ENCODE results near the gene PTDSS2.
A peak's percentile ranks its signal among the peaks of the same experiment; 100 is the strongest.
"Not testable (repeated sequence)": the region's sequence is repeated elsewhere in the genome, so short reads cannot be mapped to it uniquely, and the experiment has no call there.

The PTDSS2 gene

DNA sequence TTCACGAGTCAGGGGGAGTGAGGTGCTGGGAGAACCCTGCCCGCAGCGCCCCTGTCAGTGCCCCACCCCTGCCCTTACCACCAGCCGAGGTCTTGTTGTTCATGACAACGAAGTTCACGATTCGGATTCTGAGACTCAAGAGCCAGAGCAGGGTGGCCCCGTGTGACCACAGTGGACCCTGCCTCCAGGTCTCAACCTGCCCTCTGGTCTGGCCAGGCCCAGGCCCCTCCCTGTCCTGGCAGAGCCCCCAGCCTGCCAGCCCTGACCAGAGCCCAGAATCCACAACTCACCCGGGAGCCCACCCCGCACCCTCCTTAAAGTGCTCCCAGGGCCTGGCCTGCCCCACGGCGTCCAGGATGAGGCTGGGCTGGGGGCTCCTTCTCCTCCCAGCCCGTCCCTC lies 18.2 kb upstream of the PTDSS2 start:
- DNase-seq (ENCODE audit: low read depth): no peak

DNA sequence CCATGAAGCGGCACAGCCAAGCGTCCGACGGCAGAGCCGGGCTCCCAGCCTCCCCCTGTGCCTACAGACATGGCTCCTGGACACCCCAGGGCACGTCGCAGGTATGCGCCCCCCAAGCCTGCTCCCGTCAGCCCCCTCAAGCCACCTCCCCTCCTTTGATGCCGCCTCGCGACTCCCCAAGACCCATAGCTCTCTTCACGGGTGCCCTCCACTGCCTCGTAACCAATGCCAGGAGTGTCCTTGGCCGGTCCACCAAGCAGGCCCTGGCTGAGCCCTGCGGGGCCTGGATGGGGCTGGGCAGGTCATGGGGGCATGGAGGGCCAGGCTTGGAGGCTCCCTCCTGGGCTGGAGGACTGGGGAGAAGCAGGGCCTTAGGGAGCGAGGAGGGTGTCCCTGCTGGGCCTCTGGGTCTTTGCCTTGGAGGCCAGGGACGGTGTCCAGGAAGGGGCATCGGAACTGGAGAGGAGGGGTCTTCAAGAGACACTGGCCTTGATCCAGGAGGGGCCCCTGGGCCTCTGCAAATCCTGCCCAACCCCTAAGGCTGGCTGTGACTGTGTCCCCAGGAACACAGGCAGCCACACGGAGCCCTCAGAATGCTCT lies 17.5 kb upstream of the PTDSS2 start:
- no peak for DNase-seq (ENCODE audit: low read depth)

DNA sequence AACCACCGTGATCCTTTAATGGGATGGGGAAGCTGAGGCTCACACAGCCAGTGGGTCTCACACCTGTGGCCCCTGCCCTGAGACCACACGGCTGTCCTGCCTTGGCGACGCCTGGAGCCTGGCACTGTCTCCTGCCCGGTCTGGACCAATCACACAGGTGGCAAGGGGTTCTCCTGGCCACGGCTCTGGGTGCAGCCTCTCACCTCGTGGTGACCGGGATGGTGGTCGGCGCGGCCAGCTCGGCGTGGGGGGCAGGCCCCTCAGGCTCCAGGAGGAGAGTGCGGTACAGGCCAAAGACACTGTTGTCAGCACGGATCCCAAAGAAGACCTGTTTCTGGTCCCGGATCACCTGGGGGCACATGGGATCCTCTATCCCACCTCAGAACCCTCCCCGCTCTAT lies 17.0 kb upstream of the PTDSS2 start:
- no peak for DNase-seq (ENCODE audit: low read depth)

DNA sequence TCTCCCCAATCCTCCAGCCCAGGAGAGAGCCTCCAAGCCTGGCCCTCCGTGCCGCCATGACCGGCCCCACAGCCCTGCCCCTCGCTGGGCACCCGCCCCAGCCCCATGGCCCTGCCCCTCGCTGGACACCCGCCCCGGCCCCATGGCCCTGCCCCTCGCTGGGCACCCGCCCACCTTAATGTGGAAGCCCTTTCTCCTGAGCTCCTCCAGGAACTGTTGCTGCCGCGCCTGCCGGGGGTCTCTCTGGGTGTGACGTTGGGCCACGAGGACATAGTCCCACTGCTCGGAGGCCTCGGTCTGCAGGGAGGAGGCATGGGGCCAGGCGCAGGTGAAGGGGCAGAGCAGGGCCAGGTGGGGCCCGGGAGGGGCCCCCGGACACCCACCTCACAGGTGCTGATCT lies 16.4 kb upstream of the PTDSS2 start:
- DNase-seq (ENCODE audit: low read depth): no peak

DNA sequence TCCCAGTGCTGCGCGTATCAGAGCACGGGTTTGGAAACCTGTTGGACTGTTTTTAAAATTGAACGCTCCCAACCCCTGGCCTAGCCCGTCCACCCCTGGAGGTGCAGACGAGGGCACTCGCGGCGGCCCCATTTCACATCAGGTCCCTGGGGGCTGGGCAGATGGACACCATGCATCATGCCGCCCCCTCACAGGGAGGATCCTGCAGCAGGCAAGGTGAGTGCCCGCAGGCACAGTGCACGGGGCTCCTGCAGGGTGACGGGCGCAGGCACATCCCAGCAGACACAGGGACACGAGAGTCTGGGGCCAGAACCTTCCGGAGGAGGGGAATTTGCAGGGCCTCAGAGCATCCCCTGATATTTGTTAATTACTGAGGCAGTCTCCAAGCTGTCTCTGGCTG lies 15.6 kb upstream of the PTDSS2 start:
- DNase-seq (ENCODE audit: low read depth): no peak

DNA sequence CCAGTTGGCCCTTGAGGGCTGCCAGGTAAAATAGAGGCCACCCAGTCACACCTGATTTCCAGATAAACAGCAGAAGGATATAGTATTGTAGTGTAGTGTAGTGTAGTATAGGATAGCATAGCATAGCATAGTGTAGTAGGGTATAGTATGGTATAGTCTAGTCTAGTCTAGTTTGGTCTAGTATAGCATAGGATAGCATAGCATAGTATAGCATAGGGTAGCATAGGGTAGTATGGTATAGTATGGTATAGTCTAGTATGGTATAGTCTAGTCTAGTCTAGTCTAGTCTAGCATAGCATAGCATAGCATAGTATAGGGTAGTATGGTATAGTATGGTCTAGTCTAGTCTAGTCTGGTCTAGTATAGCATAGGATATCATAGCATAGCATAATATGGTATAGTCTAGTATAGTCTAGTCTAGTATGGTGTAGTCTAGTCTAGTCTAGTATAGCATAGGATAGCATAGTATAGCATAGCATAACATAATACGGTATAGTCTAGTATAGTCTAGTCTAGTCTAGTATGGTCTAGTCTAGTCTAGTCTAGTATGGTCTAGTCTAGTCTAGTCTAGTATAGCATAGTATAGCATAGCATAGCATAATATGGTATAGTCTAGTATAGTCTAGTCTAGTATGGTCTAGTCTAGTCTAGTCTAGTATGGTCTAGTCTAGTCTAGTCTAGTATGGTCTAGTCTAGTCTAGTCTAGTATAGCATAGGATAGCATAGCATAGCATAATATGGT lies 14.9 kb upstream of the PTDSS2 start:
- not testable (repeated sequence) for DNase-seq (ENCODE audit: low read depth)

DNA sequence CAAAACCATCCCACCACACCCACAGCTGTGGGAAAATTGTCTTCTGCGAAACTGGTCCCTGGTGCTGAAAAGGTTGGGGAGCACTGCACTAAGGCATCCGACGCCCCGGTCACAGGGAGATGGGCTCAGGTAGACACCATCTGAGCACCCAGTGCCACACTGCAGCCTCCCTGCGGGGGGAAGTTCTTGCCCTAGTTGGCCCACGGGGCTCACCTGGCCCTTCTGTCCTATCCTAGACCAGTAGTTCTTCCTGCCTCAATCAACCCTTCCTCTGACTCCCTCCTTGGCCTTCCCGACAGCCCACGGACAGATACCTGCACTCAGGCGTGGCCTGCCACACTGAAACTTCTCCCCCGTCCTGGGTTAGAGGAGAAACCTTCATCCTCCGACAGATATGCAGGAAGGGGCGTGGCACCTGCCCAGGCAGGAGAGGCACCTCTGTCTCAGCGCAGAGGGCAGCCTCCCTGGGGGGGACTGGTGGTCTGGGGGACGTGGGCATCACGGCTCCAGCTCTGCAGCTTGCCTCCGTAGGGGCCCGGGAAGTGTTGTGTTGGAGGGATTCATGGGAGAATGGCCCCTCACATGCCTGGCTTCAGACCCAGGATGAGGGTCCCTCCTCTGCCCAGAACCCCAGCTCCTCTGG lies 12.7 kb upstream of the PTDSS2 start:
- no peak for DNase-seq (ENCODE audit: low read depth)

DNA sequence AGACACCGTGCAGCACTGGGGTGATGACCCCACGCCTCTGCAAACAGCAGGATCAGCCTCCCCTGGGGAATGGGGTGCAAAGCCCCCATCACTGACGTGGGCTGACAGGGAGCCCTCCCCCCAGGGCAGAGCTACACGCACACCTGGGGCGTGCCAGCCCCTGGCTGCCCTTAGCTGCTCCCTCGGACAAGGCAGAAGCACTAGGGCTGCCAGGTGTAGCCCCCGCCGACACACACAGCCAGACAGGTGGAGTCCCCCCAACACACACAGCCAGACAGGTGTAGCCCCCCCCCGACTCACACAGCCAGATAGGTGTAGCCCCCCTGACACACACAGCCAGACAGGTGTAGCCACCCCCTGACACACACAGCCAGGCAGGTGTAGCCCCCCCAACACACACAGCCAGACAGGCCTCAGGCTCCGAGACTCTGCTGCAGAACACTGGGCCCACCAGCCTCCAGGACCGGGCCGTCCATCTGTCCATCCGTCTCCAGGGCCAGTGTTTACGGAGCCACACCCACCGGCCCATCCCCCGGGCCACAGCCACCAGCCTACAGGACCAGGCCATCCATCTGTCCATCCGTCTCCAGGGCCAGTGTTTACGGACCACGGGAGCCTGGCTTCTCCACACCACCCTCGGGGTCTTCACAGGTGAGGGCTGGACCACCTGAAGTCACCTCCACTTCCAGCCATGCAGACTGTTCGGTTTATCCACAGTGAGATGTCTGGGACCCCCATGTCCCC lies 11.8 kb upstream of the PTDSS2 start:
- no peak for DNase-seq (ENCODE audit: low read depth)

DNA sequence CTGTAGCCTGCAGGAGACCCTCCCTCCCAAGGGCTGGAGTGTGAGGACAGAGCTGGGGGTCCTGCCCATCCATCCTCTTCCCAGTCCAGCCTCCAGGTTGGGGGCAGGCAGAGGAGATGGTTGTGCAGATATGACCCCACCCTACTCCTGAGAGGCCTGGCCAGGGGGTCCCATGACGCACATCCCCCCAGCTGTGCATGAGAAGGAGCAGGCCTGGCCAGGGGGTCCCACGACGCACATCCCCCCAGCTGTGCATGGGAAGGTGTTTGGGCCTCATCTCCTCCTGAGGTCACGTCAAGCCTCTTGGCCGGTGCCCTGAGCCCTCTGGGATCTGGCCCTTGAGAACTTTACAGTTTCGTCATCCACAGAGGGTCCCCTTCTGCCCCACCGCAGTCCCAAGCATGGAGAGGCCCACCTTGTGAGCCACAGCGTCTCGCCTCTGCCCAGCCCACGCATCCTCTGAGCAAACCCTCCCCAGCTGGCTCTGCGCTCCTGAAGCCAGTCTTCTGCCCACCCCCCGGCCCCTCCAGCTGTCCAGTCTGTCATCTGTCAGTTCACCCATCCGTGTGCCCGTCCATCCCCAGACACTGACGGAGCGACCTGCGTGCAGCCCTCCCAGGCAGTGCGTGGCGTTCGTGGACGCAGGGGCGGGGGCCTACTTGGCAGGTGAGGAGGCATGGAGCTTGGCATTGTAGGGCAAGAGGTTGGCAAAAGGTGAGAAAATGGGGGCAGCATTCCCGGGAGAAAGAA lies 10.6 kb upstream of the PTDSS2 start:
- no peak for DNase-seq (ENCODE audit: low read depth)

DNA sequence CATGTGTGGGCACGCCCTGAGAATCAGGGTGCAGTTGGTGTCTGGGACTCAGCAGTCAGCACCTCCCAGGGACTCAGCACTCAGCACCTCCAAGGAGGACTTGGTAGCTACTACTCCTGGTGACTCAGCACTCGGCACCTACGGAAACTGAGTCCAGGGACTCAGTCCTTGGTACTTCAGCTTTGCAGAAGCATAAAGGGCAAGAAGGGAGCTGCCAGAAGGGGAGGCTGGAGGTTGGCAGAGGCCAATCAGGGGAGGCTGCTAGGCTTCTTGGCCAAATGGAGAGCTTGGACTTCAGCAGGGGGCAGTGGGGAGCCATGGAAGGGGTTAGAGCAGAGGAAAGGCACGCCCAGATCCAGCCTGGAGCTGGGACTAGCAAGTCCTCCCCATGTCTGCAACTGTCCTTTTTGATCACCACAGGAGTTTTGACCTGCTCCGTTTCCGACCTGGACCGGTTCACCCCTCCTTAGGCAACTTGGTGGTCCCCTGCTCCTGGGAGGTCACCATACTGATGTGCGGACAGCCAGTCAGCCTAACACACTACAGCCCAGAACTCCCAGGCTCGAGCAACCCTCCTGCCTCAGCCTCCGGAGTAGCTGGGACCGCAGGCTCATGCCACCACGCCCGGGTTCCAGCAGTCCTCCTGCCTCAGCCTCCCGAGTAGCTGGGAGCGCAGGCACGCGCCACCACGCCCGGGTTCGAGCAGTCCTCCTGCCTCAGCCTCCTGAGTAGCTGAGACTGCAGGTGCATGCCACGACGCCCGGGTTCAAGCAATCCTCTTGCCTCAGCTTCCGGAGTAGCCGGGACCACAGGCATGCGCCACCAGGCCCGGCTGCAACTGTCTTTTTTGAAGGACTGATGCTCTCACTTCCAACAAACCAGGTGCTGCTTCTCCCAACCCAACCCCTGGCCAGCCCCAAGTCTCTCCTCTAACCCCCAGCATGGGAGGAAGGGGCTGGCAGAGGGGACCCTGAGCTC lies 9.7 kb upstream of the PTDSS2 start:
- DNase-seq (ENCODE audit: low read depth): no peak

DNA sequence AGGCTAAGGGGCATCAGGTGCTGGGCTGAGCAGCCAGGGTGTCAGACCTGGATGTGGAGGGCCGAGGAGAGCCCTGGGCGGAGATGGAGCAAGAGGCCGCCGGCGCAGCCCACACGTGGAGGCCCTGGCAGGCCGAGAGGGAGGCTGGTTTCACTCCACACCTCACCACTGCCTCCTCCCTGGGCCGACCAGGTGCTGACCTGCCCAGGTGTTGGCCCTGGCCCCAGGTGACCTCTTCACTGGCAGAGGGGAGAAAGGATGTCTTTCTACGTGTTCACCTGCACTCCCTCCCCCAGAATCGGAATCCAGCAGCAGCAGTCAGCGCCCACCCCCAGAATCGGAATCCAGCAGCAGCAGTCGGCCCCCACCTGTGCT lies 9.0 kb upstream of the PTDSS2 start:
- DNase-seq (ENCODE audit: low read depth): no peak

DNA sequence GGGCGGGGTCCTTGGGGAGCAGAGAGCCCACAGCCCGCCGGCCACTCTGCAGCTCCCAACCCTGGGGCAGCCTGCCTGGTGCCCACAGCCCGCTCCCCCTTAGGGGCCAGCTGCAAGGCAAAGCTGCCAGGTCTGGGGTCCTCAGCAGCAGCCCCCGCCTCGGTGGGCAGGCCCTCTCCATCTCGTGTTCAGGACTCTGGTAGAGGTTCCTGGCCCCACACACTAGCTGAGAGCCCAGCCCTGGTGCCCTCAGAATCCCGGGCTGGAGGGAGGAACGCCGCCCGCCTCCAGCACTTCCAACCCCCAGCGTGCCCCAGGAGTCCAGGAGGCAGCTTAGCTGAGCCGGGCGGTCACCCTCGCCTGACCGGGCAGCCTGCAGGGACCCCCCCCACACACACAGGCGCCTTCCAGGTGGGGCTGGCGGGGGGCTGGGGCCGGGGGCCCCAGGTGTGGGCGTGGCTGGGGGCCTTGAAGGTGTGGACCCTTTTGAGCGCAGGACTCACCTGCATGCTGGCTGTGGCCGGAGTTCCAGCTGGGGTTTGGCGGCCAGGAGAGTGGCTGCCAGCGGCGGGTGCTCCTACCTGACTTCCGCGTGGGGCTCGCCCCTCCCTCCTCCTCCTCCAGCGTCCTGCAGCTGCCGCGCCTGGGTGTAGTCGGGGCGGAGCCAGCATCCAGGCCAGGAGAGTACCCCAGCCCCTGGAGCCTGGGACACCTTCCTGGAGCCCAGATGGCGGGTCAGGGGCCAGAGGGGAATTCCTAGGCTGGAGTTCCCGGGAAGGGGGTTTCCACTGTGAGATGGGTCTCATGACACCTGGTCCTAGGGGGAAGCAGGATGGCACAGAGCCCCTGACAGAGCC lies 8.4 kb upstream of the PTDSS2 start, which contains the start of gene ANO9:
TSS of gene ANO9 (minus strand) at position 594 of the 857 bp plus-strand sequence. CDS start at position 509, 85 bp downstream.
- peak; percentile 52 for DNase-seq (ENCODE audit: low read depth)

DNA sequence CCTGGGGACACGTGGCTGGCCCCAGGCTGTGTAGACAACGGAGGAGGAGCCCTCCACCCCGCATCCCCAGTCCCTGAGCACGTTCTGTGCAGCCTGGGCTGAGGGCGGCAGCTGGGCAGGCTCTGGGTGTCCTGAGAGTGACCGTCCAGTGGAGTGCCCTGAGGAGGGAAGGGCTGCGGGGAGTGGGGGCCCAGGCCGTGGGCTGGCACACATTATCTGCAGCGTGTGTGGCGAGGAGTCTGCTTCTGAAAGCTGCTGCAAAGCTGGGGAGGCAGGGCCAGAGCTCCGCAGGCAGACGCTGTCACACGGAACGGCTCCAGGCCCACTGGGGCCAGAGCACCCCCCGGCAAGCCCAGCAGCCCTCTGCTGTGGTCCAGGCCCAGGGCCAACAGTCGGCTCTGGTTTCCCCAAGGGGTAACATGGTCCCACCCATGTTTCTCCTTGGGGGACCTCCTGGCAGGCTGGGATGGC lies 7.4 kb upstream of the PTDSS2 start:
- DNase-seq (ENCODE audit: low read depth): no peak

DNA sequence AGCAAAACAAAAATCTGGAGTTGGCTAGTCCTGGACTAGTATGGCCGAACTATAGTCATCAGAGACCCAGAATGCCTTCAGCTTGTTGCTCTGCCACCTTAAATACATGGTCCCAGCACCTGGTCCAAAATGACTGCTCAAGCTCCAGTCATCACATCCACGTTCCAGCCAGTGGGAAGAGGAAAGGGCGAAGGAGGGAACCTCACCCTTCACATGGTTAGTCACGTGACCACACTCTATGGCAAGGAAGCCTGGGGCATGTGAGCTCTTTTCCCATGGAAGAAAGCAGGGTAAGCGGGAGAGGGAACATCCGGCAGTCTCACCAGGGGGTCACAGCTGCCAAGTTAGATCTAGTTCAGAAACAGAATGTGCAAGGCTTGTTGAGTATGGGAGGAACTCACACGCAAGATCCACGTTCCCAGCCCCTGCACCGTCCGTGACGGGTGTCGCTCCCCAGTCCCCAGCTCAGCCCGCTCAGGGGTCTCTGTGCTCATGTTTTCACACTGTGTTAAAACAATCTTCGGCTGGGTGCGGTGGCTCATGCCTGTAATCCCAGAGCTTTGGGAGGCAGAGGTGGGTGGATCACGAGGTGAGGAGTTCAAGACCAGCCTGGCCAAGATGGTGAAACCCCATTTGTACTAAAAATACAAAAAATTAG lies 6.4 kb upstream of the PTDSS2 start:
- DNase-seq (ENCODE audit: low read depth): no peak

DNA sequence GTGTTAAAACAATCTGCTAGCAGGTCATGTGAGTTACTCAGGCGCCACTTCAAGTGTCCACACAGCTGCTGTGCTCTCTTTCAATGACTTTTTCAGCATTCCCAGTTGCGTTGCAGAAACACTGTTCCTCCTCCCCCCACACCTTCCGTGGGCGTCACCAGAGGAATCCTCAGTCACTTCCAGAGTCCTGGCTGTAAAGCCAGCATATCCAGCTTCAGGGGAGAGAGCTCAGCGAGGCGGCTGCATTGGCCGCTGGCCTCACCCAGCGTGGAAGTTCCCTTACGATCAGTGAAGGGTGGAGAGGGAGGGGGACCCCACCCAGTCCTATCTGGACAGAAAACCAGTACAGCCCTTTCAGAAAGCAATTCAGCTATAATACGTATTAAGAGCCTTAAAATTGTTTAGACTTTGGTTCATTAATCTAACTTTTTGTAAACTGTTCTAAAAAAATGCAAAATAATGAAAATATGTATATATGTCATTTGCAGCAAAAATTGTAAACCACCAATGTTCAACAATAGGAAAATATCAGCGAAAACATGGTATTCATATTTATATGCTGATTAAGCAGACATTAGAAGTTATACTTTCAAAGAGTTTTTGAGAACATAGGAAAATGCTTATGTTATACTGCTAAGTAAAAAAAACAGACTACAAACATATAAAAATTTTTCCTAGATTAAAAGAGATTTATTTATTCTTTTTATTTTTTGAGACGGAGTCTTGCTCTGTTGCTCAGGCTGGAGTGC lies 5.5 kb upstream of the PTDSS2 start:
- no peak for DNase-seq (ENCODE audit: low read depth)

DNA sequence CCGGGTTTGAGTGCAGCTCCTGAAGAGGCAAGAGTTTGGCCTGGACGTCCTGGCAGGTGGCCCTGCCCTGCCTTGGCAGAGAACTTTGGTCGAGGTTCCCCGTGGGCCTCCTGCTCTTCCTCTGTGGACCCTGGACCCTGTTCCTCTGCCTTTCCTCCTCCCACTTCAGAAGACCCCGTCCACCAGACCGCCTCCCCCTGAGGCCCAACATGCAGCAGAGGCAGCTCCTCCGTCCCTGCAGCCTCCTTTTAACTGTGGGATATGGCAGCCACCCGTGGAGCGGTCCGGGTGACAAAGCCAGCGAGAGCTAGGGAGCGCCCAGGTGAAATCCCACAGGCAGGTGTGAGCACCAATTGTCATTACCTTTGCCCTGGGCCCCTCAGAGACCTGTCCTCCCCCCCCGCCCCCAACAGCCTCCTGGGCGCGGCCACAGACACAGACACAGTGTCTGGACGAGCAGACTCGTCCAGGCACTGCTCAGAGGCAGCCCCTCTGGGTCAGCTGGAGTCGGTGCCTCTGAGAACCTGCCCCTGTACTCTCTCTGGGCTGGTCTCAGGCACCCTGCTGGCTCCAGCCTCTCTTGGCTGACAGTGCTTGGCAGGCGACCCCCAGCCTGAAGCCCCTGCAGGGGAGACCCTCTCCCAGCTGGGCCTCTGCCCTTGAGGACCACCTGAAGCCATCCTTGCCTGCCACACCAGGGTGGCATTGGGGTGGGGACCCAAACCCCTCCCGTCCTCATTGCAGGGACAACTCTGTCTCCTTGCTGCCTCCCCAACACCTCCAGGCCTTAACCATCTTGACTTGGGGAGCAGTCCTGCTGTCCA lies 4.1 kb upstream of the PTDSS2 start:
- no peak for DNase-seq (ENCODE audit: low read depth)

DNA sequence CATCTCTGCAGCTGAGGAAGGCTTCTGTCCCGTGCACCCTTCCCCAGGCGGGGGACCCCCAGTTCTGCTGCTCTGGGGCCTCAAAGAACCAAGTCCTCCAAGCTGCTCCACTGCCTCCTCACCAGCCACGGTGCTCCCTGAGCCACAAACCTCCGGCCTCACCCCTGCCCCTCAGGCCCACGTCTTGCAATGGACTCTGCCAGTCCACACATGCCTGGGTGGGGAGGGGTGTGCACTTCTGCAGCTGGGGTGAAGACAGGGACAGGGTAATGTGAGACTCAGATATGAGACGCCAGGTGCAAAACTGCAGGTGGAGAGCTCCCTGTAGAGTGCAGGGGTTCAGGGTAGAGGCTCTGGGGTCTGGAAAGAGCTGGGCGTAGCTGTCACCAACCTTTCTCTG lies 3.2 kb upstream of the PTDSS2 start:
- DNase-seq (ENCODE audit: low read depth): no peak

Measured in activated T-cell treated with anti-CD3 and anti-CD28 coated beads for 48 hours (primary cell).